SU-DHL-6 (cell line): ENCODE results near the gene PLCXD3.

Experiments used
- H2AFZ ChIP-seq: fragments of 200-600 bp; sonication (generic); 2 replicates; pipeline ENCODE4 v1.6.1; 2014; ENCODE audit warnings: low read depth, mild to moderate bottlenecking, moderate library complexity, mixed read lengths, antibody characterized with exemption, low read length; ENCODE audit not compliant: severe bottlenecking
- H3F3A ChIP-seq: fragments of 200-600 bp; shearing (Covaris generic); 2 replicates; pipeline ENCODE4 v1.6.0; 2016; ENCODE audit warnings: antibody characterized with exemption, mild to moderate bottlenecking; ENCODE audit not compliant: insufficient read depth
- H3K27ac ChIP-seq: fragments of 200-600 bp; sonication (generic); 2 replicates; pipeline ENCODE4 v1.5.1; 2016; ENCODE audit warnings: low read depth, mild to moderate bottlenecking, low read length, moderate library complexity, mixed read lengths
- H3K27me3 ChIP-seq: fragments of 200-600 bp; sonication (generic), shearing (Covaris generic); 2 replicates; pipeline ENCODE4 v1.6.0; 2014; ENCODE audit warnings: mild to moderate bottlenecking, low read length
- H3K36me3 ChIP-seq: fragments of 200-600 bp; sonication (generic); 2 replicates; pipeline ENCODE4 v1.6.1; 2014; ENCODE audit warnings: mild to moderate bottlenecking, low read length, mixed read lengths
- H3K4me2 ChIP-seq: fragments of 300-600, 200-600 bp; shearing (Covaris generic), sonication (generic); 2 replicates; pipeline ENCODE4 v1.6.0; 2014; ENCODE audit warnings: low read length, low read depth, mild to moderate bottlenecking; ENCODE audit not compliant: poor library complexity, severe bottlenecking
- H3K4me3 ChIP-seq: fragments of 200-600 bp; sonication (generic); 2 replicates; pipeline ENCODE4 v1.5.1; 2014; ENCODE audit warnings: antibody characterized with exemption, low read length, mild to moderate bottlenecking, mixed read lengths; ENCODE audit not compliant: insufficient read depth, poor library complexity, severe bottlenecking
- H3K79me2 ChIP-seq: fragments of 200-600 bp; sonication (generic); 2 replicates; pipeline ENCODE4 v1.6.1; 2014; ENCODE audit warnings: mild to moderate bottlenecking, low read length, moderate library complexity; ENCODE audit not compliant: insufficient read depth
- H3K9ac ChIP-seq: fragments of 200-600 bp; sonication (generic); 2 replicates; pipeline ENCODE4 v1.7.0; 2014; ENCODE audit warnings: mild to moderate bottlenecking, low read length
- H3K9me2 ChIP-seq: fragments of 200-600 bp; sonication (generic); replicated peaks from 2 replicates; pipeline ENCODE4 v1.6.1; 2014; ENCODE audit warnings: low read length; ENCODE audit not compliant: insufficient read depth
- H3K9me3 ChIP-seq: fragments of 200-600 bp; sonication (generic); 2 replicates; pipeline ENCODE4 v1.6.1; 2014; ENCODE audit warnings: low read length, mixed read lengths; ENCODE audit not compliant: insufficient read depth
- H4K20me1 ChIP-seq: fragments of 200-600 bp; sonication (generic); 2 replicates; pipeline ENCODE4 v1.6.1; 2014; ENCODE audit warnings: low read depth, mild to moderate bottlenecking, antibody characterized with exemption, low read length, moderate library complexity, mixed read lengths
- EZH2phosphoT487 ChIP-seq: fragments of 200-600 bp; sonication (generic), shearing (Covaris generic); conservative IDR thresholded peaks from 2 replicates; pipeline ENCODE4 v1.6.1; 2018; ENCODE audit warnings: mild to moderate bottlenecking, antibody characterized with exemption, low read length, moderate library complexity, mixed read lengths
- TF ChIP-seq, protein P1 (sequence below): fragments of 200-600 bp; sonication (generic); IDR thresholded peaks from one replicate; pipeline ENCODE4 v1.5.1; 2017; ENCODE audit warnings: antibody characterized with exemption, mild to moderate bottlenecking, low read length, moderate library complexity; ENCODE audit not compliant: insufficient read depth, poor library complexity, severe bottlenecking

Gene PLCXD3, protein sequence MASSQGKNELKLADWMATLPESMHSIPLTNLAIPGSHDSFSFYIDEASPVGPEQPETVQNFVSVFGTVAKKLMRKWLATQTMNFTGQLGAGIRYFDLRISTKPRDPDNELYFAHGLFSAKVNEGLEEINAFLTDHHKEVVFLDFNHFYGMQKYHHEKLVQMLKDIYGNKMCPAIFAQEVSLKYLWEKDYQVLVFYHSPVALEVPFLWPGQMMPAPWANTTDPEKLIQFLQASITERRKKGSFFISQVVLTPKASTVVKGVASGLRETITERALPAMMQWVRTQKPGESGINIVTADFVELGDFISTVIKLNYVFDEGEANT

DNA sequence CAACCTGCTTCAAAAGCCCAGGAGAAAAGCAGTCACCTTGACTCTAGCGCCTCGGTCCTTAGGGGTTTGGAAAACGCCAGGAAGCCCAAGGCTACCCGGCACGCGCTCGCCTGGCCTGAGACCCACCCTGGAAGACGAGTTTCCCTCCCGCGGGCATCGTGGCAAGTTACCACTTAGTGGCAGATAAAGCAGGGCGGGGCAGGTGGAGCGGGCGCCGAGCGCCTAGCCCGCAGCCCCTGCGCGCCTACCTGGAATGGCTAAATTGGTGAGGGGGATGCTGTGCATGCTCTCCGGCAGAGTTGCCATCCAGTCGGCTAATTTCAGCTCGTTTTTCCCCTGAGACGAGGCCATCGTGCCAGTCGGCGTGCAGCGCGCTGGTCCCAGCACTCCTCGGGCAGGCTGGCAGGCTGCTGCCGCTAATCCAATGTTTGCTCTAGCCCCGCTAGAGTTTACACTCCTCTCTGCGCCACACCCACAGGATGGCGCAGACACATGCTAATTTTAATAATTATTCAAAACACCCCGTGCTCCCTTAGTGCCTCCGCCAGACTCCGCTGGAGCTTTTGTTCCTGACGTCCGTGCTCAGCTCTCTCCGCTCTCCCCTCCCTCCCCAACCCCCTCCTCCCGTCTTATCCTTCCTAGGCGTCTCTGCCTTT, at the start of gene PLCXD3:
Gene PLCXD3, minus strand, starts transcription at position 426 of the 656 bp plus-strand sequence. Its CDS starts 75 bp downstream, at position 351.
- Histone ChIP-seq H3K27ac (no peak within 1 kb of the TSS), H3K9me3 (no peaks in the 10 kb centered on the region), H3K36me3 (no peaks in the 10 kb centered on the region), H3K4me3 (no peak within 1 kb of the TSS), H3K9ac (no peak within 1 kb of the TSS), H3K79me2 (no peaks in the 10 kb centered on the region), H4K20me1 (no peaks in the 10 kb centered on the region), H3K4me2 (no peak within 1 kb of the TSS), H3K27me3 (no peaks in the 10 kb centered on the region), H2AFZ (no peak within 1 kb of the TSS), H3K9me2 (no peaks in the 10 kb centered on the region), H3F3A (no peaks in the 10 kb centered on the region)
- TF ChIP-seq EZH2phosphoT487, result no peak
- TF ChIP-seq, protein P1, sequence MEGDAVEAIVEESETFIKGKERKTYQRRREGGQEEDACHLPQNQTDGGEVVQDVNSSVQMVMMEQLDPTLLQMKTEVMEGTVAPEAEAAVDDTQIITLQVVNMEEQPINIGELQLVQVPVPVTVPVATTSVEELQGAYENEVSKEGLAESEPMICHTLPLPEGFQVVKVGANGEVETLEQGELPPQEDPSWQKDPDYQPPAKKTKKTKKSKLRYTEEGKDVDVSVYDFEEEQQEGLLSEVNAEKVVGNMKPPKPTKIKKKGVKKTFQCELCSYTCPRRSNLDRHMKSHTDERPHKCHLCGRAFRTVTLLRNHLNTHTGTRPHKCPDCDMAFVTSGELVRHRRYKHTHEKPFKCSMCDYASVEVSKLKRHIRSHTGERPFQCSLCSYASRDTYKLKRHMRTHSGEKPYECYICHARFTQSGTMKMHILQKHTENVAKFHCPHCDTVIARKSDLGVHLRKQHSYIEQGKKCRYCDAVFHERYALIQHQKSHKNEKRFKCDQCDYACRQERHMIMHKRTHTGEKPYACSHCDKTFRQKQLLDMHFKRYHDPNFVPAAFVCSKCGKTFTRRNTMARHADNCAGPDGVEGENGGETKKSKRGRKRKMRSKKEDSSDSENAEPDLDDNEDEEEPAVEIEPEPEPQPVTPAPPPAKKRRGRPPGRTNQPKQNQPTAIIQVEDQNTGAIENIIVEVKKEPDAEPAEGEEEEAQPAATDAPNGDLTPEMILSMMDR, result no peak

DNA sequence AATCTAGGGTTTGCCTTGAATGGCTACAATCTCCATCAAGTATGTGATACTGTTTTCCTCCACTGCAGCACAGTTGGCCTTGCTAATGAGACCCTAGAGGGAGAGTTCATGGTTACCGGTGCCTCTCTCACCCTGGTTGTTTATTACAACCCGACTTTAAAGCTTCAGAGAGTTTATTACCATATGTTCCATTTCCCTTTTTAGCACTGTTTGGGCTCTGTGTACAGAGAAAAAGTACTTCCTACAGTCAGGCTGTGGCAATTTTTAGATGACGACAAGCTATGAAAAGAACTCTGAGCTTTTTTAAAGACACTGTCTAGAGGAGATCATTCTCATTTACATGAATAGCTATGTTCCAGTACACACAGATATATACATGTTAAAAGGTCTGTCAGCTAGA, 48.8 kb upstream of the PLCXD3 start:
- no peak overlapping the region for H2AFZ ChIP-seq
- H4K20me1 ChIP-seq, result no peaks in the 10 kb centered on the region
- no peaks in the 10 kb centered on the region for H3K27me3 ChIP-seq
- no peak overlapping the region for H3K4me2 ChIP-seq
- no peak overlapping the region for H3K27ac ChIP-seq
- no peaks in the 10 kb centered on the region for H3K79me2 ChIP-seq
- no peaks in the 10 kb centered on the region for H3K9me2 ChIP-seq
- no peak for TF ChIP-seq EZH2phosphoT487
- TF ChIP-seq, protein P1, result no peak
- H3K9me3 ChIP-seq, result no peaks in the 10 kb centered on the region
- no peak overlapping the region for H3K4me3 ChIP-seq
- no peaks in the 10 kb centered on the region for H3F3A ChIP-seq
- no peaks in the 10 kb centered on the region for H3K36me3 ChIP-seq
- no peak overlapping the region for H3K9ac ChIP-seq

DNA sequence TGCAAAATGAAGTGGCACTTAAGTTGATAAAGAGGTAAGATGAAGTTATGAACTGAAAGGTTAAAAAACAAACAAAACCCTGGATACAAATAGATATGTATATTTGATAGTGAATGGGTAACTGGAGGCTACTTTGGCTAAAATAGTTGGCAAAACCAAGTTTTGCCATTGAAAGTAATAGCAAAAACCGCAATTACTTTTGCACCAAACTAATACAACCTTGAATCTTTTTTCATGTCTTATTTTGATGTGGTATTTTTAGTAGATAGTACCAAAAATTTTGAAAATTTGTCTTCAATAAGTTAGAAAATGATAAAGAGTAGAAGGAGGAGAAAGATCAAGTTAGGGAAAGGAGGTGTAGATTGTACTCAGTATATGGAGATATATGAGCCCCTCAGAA, 47.9 kb upstream of the PLCXD3 start:
- no peaks in the 10 kb centered on the region for H3K36me3 ChIP-seq

More for the DNA sequence above, 47.9 kb upstream of the PLCXD3 start:
- Histone ChIP-seq H3K4me3 (no peak overlapping the region), H2AFZ (no peak overlapping the region), H4K20me1 (no peaks in the 10 kb centered on the region), H3K4me2 (no peak overlapping the region), H3K9ac (no peak overlapping the region), H3K27ac (no peak overlapping the region), H3K9me2 (no peaks in the 10 kb centered on the region), H3K27me3 (no peaks in the 10 kb centered on the region), H3K79me2 (no peaks in the 10 kb centered on the region), H3K9me3 (no peaks in the 10 kb centered on the region), H3F3A (no peaks in the 10 kb centered on the region)
- TF ChIP-seq, protein P1, result no peak
- TF ChIP-seq EZH2phosphoT487, result no peak
